Renal cortical epithelial cell (primary cell): ENCODE measurements around the gene CLDN10. TPM values are rescaled to one million over a fixed set of nuclear protein-coding genes. Genes with fewer than 3 reads are reported as not detected.

Experiments used
- total RNA-seq: library from RNA; depleted of rRNA; stranded (reverse); fragments of >200 nt; gene quantifications from 2 replicates; pipeline ENCODE4 v1.2.3, GENCODE V29; 2014

CLDN10 gene
- total RNA-seq, 1 donor from 2014 or later, result 44.0 TPM

Other genes with a start within 250 kb of the CLDN10 start
- 17.4 and 74.6 TPM in 2 replicates for gene DZIP1, start 92.0 kb downstream of the CLDN10 start, total RNA-seq
- gene DNAJC3, start 124.4 kb downstream of the CLDN10 start, total RNA-seq, result 84.6 and 93.1 TPM in 2 replicates